Osteoblast (primary cell): ENCODE measurements around the gene BPIFB2. TPM values are rescaled to one million over a fixed set of nuclear protein-coding genes. Genes with fewer than 3 reads are reported as not detected.

ENCODE experiments used
- DNase-seq: peaks from one replicate; pipeline ENCODE4 v3.0.0; 2011; ENCODE audit warnings: low spot score, mixed read lengths; ENCODE audit not compliant: insufficient read length; ENCODE audit errors: missing footprints
- H2AFZ ChIP-seq: 2 replicates; pipeline ENCODE4 v1.6.0; 2011; ENCODE audit warnings: mild to moderate bottlenecking, low read length
- H3K27ac ChIP-seq: 2 replicates; pipeline ENCODE4 v1.5.1; 2011; ENCODE audit warnings: mild to moderate bottlenecking, low read depth, low read length, moderate library complexity
- H3K27me3 ChIP-seq: 2 replicates; pipeline ENCODE4 v1.6.0; 2012; ENCODE audit warnings: mild to moderate bottlenecking, control low read depth, inconsistent platforms, low read length, moderate library complexity; ENCODE audit not compliant: insufficient read depth
- H3K36me3 ChIP-seq: 2 replicates; pipeline ENCODE4 v1.5.1; 2011; ENCODE audit warnings: mild to moderate bottlenecking, low read length, control low read depth, moderate library complexity; ENCODE audit not compliant: insufficient read depth
- H3K4me1 ChIP-seq: 2 replicates; pipeline ENCODE4 v1.5.1; 2011; ENCODE audit warnings: mild to moderate bottlenecking, low read length, control low read depth, moderate library complexity; ENCODE audit not compliant: insufficient read depth
- H3K4me2 ChIP-seq: 2 replicates; pipeline ENCODE4 v1.6.0; 2011; ENCODE audit warnings: mild to moderate bottlenecking, low read length; ENCODE audit not compliant: insufficient read depth
- H3K4me3 ChIP-seq: fragments of 200-600 bp; sonication (generic); 3 replicates; pipeline ENCODE4 v1.5.1; 2012; ENCODE audit warnings: mild to moderate bottlenecking, low read length, inconsistent platforms; ENCODE audit not compliant: insufficient read depth
- H3K79me2 ChIP-seq: 2 replicates; pipeline ENCODE4 v1.6.0; 2012; ENCODE audit warnings: mild to moderate bottlenecking, low read length, control low read depth, inconsistent platforms; ENCODE audit not compliant: insufficient read depth
- H3K9me3 ChIP-seq: 2 replicates; pipeline ENCODE4 v1.5.1; 2011; ENCODE audit warnings: low read depth, low read length, control low read depth
- H4K20me1 ChIP-seq: 2 replicates; pipeline ENCODE4 v1.6.0; 2012; ENCODE audit warnings: mild to moderate bottlenecking, low read length, control low read depth; ENCODE audit not compliant: insufficient read depth
- total RNA-seq: library from RNA; depleted of rRNA; stranded (reverse); fragments of >200 nt; gene quantifications from 2 replicates; pipeline ENCODE4 v1.2.3, GENCODE V29; 2012
- TF ChIP-seq, protein P1 (sequence below): IDR thresholded peaks from 2 replicates; pipeline ENCODE4 v1.5.1; 2011; ENCODE audit warnings: mild to moderate bottlenecking, low read depth, low read length, moderate library complexity; ENCODE audit errors: extremely low read depth

The BPIFB2 gene, protein sequence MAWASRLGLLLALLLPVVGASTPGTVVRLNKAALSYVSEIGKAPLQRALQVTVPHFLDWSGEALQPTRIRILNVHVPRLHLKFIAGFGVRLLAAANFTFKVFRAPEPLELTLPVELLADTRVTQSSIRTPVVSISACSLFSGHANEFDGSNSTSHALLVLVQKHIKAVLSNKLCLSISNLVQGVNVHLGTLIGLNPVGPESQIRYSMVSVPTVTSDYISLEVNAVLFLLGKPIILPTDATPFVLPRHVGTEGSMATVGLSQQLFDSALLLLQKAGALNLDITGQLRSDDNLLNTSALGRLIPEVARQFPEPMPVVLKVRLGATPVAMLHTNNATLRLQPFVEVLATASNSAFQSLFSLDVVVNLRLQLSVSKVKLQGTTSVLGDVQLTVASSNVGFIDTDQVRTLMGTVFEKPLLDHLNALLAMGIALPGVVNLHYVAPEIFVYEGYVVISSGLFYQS
- total RNA-seq: not detected in 2 replicates

DNA sequence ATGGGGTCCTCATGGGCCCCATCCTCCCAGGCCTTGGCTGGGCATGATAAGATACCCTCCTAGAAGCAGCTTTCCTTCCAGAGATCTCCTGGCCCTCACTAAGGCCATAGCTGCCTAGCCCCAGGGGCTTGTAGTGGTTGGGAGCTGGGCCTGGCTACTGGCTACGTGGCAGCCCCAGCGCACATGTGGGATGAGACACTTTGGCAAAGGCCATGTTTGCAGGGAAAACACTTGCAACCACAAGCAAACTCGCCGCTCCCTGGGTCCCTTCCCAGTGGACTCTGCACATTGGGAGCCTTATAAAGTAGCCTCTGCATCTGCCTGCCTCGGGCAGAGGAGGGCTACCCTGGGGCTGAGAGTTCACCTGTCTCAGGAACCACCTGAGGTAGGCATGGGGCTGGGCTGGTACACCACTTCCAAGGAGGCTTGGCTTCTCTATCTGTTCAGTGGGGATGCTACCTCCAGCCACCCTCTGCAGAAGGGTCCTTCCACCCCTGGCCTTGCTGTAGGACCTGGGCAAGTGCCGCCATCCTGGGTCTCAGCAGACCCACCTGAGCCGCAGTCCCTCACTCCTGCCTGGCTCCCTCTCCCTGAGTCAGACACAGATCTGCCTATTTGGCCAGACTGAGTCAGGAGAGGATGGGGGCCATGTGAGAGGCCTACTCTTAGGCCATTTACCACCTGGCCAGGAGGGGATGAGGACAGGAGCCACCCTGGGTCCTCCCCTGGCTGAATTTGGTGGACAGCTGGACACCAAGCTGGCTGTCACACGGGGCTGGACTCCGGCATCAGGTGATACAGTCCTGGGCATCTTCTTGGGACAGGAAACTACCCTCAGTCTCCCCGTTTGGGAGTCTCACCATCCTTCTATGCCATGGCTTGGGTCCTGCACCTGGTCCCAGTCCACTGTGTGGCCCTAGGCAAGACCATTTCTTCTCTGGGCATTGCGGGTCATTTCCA, at the start of gene BPIFB2:
Gene BPIFB2 (plus strand): TSS at position 329 of the 960 bp plus-strand sequence. CDS start 871 bp downstream, outside the sequence.
- TF ChIP-seq, protein P1, sequence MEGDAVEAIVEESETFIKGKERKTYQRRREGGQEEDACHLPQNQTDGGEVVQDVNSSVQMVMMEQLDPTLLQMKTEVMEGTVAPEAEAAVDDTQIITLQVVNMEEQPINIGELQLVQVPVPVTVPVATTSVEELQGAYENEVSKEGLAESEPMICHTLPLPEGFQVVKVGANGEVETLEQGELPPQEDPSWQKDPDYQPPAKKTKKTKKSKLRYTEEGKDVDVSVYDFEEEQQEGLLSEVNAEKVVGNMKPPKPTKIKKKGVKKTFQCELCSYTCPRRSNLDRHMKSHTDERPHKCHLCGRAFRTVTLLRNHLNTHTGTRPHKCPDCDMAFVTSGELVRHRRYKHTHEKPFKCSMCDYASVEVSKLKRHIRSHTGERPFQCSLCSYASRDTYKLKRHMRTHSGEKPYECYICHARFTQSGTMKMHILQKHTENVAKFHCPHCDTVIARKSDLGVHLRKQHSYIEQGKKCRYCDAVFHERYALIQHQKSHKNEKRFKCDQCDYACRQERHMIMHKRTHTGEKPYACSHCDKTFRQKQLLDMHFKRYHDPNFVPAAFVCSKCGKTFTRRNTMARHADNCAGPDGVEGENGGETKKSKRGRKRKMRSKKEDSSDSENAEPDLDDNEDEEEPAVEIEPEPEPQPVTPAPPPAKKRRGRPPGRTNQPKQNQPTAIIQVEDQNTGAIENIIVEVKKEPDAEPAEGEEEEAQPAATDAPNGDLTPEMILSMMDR: no peak
- no peaks in the 10 kb centered on the region for H3K4me1 ChIP-seq
- H2AFZ ChIP-seq: no peak within 1 kb of the TSS

DNA sequence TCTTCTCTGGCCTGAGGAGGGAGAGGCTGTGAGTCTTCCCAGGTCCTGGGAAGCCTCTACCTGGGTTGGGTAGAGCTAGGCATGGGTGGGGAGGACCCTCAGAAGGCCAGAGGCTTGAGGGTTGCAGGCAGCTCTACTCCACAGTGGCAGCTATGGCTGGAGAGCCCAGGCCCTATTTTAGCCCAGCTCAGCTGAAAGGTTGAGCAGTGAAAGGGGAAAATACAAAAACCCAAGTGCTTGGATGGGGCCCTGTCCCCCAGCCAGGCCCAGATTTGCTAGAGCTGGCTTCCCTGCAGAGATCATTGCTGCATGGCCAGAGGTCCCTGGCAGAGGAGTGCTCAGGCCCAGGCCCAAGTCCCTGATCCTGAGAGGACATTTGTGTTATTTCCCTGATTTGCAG, 48.9 kb upstream of the BPIFB2 start:
- Histone ChIP-seq H3K79me2 (no peaks in the 10 kb centered on the region), H3K9me3 (no peaks in the 10 kb centered on the region), H3K4me2 (no peak overlapping the region), H2AFZ (no peak overlapping the region), H3K4me3 (no peak overlapping the region), H3K4me1 (no peaks in the 10 kb centered on the region), H4K20me1 (no peaks in the 10 kb centered on the region), H3K36me3 (no peaks in the 10 kb centered on the region), H3K27me3 (no peaks in the 10 kb centered on the region), H3K27ac (no peak overlapping the region)
- DNase-seq: no peak
- TF ChIP-seq, protein P1: no peak

More for the DNA sequence above, at the start of gene BPIFB2:
- H4K20me1 ChIP-seq: no peaks in the 10 kb centered on the region
- peaks cover 5% of the 10 kb centered on the region for H3K27me3 ChIP-seq
- H3K36me3 ChIP-seq: no peaks in the 10 kb centered on the region
- no peaks in the 10 kb centered on the region for H3K79me2 ChIP-seq
- H3K4me2 ChIP-seq: no peak within 1 kb of the TSS
- H3K27ac ChIP-seq: no peak within 1 kb of the TSS
- DNase-seq: peak; percentile 77
- H3K9me3 ChIP-seq: no peaks in the 10 kb centered on the region
- H3K4me3 ChIP-seq: no peak within 1 kb of the TSS

DNA sequence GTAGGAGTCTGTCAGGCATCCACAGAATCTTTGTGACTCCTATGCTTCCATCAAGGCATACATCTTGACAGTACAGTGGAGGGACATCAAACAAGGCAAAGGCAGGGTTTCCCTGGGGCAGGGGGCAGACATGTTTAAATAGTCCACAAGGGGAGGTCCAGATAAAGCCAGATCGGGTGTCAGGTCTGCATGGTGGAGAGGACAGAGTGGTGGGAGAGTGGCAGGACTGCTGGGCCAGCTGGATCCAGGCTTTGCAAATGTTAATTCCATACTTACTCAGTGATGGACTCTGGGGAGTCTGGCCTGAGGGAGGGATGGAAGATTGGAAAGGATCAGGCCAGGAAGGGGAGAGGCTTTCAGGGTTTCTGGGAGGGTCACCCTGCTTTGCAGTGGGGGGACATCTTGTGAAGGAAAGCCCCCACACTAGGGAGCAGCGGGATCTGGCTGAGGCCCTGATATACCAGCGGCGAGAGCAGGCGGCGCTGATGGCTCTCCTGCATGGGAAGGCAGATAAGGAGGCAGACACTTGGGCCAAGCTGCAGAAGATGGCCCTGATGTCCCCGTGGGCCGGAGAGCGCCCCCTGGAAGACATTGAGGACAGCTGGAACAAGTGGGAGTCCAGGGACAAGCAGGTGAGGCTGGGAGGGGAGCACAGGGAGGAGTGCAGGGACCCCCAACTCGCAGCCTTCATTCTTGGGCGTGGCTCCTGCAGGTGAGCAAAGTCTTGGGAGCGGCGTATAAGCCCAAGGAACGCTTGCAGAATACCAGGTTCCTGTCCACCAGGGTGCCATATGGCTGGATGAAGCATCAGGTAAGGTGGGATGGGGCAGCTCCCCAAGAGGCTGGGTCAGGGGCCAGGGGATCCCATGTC, 47.9 kb upstream of the BPIFB2 start:
- Histone ChIP-seq H3K27ac (no peak overlapping the region), H3K4me1 (no peaks in the 10 kb centered on the region), H3K36me3 (no peaks in the 10 kb centered on the region), H4K20me1 (no peaks in the 10 kb centered on the region), H3K4me2 (no peak overlapping the region), H3K79me2 (no peaks in the 10 kb centered on the region), H3K27me3 (no peaks in the 10 kb centered on the region), H2AFZ (no peak overlapping the region), H3K4me3 (no peak overlapping the region), H3K9me3 (no peaks in the 10 kb centered on the region)
- DNase-seq: no peak
- TF ChIP-seq, protein P1: no peak
